ENCODE data around the gene CHSY1.

Gene CHSY1

DNA sequence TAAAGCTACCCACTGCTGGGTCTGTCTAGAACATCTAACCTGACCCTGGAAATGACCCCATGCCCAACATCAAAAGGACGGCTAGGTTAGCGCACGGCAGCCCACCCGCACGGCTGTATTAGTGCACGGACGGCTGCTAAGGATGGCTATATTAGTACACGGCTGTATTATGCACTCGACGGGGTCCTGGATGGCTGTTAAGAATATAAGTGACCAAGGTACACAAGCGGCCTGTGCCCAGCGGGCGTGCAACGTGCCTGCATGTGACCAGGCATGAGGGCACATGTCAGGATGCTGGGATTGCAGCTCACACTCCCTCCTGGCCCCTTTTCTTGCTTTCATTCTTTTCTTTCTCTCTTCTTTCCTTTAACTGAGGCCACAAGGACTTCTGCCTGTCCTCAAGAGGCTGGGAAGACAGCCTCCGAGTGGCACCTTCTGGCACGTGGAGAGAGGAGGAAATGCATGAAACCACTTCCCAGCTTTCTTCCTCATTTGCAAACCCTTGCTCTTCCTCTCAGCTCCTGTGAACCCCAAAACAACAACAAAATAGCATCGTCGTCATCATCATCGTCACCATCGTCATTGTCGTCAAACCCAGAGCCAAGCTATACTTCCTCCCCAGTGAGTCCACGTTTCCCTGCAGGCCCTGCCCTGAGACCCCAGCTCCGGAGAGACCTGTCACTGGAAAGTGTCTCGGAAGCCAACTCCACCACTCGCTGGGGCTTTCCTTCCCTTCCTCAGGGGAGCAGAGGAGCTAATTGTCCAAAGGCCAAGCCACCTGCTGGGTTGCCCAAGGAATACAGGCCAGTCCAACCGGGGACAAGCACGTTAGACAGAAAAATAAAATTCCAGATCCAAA lies 101.8 kb downstream of the CHSY1 start:
- no peak overlapping the region for H3K4me3 ChIP-seq (ENCODE audit: low read length)
- no peak for TF ChIP-seq ZNF274 (IDR thresholded peaks at IDR 0.05; ENCODE audit: low read depth, low read length)

DNA sequence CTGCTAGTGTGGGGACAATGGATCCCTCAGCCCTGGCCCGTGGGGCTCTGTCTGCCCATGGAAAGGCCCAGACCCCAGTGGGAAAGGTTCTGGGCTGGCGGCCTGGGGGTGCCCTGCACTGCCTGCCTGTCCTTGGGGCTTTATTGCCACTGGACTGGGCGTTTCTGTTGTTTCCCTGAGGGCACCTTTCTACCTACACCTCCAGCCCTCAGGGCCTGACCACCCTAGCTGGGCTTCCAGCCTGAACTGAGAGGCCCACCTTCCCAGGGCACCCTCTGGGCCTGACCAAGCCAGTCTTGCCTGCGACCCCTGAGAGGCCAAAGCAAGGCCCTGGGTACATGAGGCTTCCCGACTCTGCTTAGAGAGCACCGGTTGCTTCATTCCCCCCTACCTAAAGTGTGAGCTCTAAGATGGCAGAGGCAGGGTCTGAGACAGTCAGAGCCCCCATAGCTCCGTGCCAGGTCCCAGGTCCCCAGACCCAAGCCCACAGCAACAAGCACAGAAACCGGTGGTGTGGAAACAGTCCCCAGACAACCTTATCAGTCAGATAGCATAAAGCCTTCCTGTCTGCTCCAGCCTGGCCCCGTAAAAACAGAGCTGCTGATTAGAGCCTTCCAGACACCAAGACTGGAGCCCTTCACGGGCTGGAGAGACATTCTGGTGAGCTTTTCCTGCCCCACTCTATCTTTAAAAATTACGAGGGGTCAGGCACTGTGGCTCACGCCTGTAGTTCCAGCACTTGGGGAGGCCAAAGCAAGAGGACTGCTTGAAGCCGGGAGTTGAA lies 102.8 kb downstream of the CHSY1 start:
- TF ChIP-seq ZNF274 (IDR thresholded peaks at IDR 0.05; ENCODE audit: low read depth, low read length), result no peak

DNA sequence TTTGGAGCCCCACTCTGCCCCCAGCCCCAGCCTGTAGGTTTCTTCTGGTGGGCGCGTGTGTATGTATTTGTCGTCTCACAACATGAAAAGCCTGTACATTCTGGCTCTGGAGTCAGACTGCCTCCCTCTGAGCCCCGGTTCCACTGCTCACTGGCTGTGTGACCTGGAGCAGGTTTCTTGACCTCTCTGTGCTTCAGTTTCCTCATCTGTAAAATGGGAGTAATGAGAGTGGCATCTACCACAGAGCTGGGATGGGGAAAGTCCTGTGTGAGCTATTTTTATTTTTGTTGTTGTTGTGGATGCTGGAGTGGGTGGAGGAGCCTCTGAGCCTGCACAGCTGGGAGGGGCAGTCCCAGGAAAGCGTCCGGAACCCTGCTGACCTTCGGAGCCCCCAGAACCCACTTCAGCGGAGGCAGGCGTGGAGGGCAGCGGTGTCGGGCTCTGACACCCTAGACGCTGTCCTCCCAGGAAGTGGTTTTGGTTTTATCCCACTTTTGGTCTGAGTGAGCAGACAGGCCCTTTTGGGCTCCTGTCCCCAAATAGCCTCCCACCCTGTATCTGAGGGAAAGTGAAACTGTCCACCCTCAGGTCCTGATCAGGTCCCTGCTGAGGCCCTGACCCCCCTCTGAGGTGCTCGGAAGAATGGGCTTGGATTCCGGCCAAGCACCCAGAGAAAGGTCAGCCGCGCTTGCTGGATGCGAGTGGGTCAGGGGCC lies 103.5 kb downstream of the CHSY1 start:
- H3K4me3 ChIP-seq (ENCODE audit: low read length), result no peak overlapping the region
- TF ChIP-seq ZNF274 (IDR thresholded peaks at IDR 0.05; ENCODE audit: low read depth, low read length), result no peak

More for the DNA sequence above, 102.8 kb downstream of the CHSY1 start:
- H3K4me3 ChIP-seq (ENCODE audit: low read length), result no peak overlapping the region

DNA sequence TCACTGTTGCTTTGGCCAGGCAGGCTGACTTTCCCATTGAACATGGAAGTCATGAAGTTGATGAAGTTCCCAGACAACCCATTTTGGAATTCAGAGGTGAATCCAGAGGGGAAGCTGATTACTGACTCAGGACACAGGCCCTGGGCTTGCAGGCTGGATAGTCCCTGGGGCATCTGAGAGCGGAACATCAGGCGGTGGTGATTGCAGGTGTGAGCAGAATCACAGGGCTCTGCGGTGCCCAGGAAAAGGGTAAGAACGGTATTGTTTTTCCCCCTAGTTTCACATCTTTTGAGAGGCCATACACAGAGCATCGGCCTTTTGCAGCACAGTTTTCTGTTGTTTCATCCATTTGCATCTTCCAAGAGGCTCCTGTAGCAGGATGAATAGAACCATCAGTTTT lies 104.7 kb downstream of the CHSY1 start:
- no peak for TF ChIP-seq ZNF274 (IDR thresholded peaks at IDR 0.05; ENCODE audit: low read depth, low read length)
- H3K4me3 ChIP-seq (ENCODE audit: low read length), result no peak overlapping the region

DNA sequence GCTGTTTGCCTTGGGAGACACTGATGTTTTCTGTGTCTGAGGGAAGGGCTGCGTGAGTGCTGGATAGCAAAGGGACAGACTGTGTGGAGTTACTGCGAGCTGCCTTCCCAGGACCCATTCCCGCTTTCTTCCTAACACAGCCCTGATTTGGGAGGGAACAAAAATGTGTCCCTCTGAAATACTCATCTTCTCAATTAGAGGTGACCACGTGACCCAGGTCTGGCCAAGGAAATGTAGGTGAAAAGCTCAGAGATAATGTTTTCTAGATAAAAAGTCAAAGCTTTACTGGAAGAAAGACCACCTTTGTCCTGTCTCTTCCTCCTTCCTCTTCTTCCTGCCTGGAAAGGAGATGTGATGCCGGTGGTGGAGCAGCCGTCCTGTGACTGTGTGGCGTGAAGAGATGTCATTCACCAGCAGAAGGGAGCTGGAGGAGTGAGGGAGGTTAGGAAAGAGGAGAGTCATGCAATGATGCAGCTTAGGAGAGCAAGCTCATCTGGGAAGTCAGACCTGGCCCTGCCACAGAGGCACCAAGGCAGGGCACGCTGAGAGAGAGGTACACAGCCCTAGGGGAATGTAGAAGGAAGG lies 105.6 kb downstream of the CHSY1 start:
- H3K4me3 ChIP-seq (ENCODE audit: low read length), result no peak overlapping the region
- no peak for TF ChIP-seq ZNF274 (IDR thresholded peaks at IDR 0.05; ENCODE audit: low read depth, low read length)

DNA sequence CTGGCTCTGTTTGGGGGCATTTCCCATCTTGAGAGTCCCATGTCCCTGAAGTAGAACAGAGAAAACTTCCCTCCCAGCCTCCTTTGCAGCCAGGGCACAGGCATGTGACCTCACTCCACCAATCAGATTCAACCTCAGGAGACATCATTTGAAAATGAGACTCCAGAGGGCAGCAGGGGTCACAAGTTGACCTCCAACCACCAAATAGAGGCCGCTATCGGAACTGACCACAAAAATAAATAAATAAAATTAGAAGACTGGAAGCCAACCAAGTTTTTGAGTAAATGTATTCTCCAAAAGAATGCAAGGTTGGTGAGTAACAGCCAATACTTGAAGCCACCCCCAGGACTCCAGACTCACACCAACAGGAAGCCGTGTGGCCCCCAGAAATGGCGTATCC lies 106.5 kb downstream of the CHSY1 start:
- TF ChIP-seq ZNF274 (IDR thresholded peaks at IDR 0.05; ENCODE audit: low read depth, low read length), result no peak
- H3K4me3 ChIP-seq (ENCODE audit: low read length), result no peak overlapping the region

DNA sequence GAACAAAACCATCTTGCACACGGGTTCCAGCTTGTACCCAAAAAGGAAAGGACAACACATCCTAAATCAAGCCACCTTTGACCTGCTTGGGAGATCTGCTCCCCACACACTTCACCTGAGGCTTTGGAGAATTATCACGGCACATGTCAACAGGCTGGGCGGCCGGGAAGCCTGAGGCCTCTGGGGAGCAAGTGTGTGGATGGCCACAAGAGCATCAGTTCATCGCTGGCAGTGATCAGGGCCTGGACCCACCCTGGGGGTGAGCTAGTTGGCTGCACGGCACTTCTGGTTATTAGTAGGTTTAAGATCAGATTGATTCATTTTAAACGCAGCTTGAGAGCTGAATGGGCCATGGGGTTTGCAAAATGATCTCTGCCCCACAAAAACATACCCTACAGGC lies 108.5 kb downstream of the CHSY1 start:
- no peak for TF ChIP-seq ZNF274 (IDR thresholded peaks at IDR 0.05; ENCODE audit: low read depth, low read length)
- H3K4me3 ChIP-seq (ENCODE audit: low read length), result no peak overlapping the region

DNA sequence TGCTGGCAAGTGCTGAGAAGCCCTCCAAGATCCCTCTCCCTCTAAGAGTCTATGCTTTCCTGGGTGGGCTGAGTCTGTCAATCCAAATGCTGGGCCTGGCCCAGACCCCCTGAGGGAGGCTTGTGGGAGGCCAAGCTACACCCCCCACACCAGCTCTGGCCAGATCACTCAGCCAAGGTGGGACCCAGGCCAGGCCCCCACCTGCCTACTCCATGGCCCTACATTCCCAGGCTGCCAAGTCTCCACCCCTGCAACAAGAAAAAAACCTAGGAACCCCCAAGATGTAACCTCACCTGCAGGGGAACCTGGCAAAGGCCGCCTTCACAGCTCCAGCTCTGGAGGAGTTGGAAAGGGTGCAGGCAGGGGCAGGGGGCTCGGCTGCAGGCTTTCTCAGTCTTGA lies 109.1 kb downstream of the CHSY1 start:
- TF ChIP-seq ZNF274 (IDR thresholded peaks at IDR 0.05; ENCODE audit: low read depth, low read length), result no peak
- no peak overlapping the region for H3K4me3 ChIP-seq (ENCODE audit: low read length)

DNA sequence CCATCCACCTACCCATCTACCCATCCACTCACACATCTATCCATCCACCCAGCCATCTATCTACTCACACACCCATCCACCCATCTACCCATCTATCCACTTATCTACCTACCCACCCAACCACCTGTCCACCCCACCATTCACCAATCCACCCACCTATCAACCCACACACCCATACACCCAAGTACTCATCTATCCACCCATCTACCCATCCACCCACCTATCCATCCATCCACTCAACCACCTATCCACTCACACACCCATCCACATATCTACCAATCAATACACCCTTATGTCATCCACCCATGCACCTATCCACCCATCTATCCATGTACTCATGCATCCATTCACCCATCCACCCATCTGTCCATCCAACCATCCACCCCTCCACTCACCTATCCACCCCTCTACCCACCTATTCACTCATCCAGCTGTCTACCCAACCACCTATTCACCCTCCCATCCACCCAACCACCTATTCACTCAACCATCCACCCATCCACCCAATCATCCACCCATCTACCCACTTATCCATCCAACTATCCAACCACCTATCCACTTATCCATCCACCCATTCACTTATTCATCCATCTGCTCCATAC lies 109.8 kb downstream of the CHSY1 start:
- H3K4me3 ChIP-seq (ENCODE audit: low read length), result no peak overlapping the region
- no peak for TF ChIP-seq ZNF274 (IDR thresholded peaks at IDR 0.05; ENCODE audit: low read depth, low read length)

DNA sequence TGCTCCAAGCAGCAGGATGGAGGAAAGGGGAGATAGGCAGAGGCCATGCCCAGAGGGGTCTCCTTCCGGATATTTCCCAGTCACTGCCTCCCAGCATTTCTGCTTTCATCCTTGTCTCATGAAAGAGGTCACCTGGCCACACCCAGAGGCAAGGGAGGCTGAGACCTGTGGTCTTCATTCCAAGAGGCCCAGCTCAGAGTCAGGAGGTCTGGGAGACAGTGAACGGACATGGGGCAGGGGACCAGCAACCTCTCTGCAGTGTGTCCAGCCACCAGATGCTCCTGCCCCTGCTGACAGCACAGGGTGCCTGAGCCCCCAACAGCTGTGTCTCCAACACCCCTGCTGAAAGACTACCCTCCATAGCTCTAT lies 111.2 kb downstream of the CHSY1 start:
- no peak for TF ChIP-seq ZNF274 (IDR thresholded peaks at IDR 0.05; ENCODE audit: low read depth, low read length)
- H3K4me3 ChIP-seq (ENCODE audit: low read length), result no peak overlapping the region

DNA sequence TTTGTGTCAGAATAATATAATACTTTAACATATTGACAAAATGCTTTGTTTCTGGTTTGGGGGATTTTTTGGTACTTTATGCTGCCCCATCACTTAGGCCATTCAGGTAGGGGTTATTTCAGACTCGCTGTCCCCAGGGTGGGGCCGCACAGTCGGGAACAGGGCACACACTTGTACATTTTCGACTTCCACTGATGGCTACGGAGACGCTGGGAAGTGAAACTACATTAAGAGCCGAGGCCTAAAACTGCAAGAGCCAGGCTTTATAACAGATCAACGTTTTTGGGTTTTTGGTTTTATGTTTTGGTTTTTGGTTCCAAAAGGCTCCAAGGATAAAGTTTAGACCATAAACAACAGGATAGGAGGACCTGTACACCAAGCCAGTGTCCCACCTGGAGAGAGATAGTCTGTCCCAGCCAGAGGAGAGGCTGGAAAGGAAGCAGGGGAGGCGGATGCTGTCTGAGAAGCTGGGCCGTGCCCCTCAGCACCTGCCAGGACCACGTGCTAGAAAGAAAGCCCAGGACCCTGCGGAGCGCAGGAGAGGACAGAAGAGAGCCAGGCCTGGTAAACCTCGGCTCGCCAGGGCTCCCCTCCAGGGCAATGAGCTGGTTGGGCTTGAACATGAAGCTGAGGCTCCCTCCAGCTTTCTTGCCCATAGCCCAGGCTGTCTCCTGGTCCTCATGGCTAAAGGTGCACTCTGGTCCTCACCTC lies 111.7 kb downstream of the CHSY1 start:
- no peak overlapping the region for H3K4me3 ChIP-seq (ENCODE audit: low read length)
- no peak for TF ChIP-seq ZNF274 (IDR thresholded peaks at IDR 0.05; ENCODE audit: low read depth, low read length)

DNA sequence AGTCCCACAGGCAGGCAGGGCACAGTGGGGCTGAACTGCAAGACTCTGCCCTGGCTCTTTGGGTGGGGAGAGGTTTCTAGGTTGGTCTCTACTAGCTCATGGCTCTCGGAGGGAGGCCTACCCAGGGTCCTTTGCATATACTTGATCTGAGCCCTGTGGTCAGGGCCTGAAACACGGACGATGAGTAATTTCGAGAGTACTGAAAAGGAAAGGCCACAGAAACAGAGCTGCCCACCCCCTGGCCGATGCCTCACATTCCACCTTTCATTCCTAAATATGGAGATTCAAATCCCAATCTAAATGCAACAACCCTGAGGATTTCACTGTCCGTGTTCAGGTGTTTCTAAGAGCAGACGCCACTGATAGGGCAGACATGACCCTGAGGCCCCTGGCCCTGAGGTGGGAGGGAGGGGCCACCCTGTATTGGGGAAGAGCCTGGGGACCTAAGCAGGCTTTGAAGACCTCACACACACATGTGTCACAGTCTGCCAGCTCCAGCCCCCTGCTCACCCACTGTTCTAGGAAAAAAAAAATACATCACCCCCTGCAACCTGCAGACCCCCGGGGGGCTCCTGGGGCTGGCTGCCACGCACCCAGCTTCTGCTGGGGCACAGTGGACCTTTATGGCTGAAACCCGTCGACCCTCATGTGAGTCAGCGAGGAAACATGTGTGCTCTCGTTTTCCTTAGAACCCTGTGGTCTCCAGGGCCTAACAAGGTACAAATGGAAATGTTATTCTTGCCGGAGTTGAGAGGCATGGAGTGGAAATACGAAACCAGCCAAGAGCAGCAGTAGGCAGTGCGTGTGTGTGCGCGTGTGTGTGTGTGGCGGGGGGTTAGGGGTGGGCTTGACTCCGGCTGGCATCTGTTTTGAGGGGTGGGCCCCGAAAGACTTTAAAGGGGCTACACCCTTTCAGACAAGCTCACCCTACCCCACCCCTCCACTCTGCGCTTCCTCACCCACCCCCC lies 112.7 kb downstream of the CHSY1 start:
- TF ChIP-seq ZNF274 (IDR thresholded peaks at IDR 0.05; ENCODE audit: low read depth, low read length), result no peak
- no peak overlapping the region for H3K4me3 ChIP-seq (ENCODE audit: low read length)
